ENCODE measurements around the gene LYL1. TPM values are rescaled to one million over a fixed set of nuclear protein-coding genes. Genes with fewer than 3 reads are reported as not detected.
A peak's percentile ranks its signal among the peaks of the same experiment; 100 is the strongest.

The LYL1 gene
- total and polyA plus RNA-seq, 2 of the 13 experiments (the other 11 are each of a cell fraction or from before 2014, with no cell fraction given), result 0.75 to 0.92 TPM

DNA sequence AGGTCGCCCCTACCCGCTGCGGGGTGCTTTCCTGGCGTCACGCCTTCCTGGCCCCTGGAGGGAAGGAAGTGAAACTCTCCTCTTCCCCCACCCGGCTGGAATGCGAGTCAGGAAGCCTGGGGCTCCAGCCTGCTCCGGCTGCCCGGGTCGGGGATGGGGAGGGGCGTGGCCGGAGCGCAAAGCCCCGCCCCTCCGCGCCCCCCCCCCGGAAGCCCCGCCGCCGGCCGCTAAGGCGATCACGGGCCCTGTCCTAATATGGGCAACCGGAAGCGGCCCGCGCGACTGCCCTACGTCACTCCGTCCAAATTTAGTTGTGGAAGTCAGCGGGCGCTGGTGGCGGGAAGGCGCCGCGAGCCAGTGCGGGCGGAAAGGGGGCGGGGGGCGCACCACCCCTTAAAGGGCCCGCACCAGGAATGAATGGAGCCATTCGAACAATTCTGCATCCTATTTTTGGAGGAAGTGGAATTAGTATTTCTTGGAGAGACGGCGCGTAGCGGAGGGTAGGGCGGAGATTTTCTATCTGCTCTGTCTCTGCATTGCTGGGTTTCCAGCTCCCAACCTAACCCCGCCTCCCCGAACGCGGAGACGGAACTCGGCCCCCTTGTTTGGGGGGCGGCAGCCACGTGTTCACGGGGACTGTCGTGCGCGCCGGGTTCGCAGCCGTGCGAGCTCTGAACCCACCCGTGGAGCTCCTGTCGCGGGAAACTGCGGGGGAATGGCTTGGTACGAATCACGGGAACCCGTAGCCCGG lies 49.1 kb upstream of the LYL1 start (continued):
- TF ChIP-seq ZNF281 (CRISPR knock-in tag; IDR thresholded peaks at IDR 0.05; ENCODE audit: borderline replicate concordance) (peak; percentile 70; the same call in 1 of the 2 replicates), ZNF276 (CRISPR knock-in tag; IDR thresholded peaks at IDR 0.05; ENCODE audit: low read depth) (no peak; the same call in 1 of the 2 replicates), SETDB1 (CRISPR knock-in tag; IDR thresholded peaks at IDR 0.05; ENCODE audit: borderline replicate concordance) (no peak), HNRNPK (IDR thresholded peaks at IDR 0.05; ENCODE audit: low read depth, low read length, poor library complexity, severe bottlenecking) (peak; percentile 31), ATF3 (CRISPR knock-in tag; IDR thresholded peaks at IDR 0.05) (peak; percentile 15; the same call in 1 of the 2 replicates), FOXO4 (CRISPR knock-in tag; conservative IDR thresholded peaks at IDR 0.05) (no peak), GLI4 (CRISPR knock-in tag; IDR thresholded peaks at IDR 0.05; ENCODE audit: borderline replicate concordance) (no peak), NR2F6 (IDR thresholded peaks at IDR 0.05) (no peak), NR2F6 (CRISPR knock-in tag; IDR thresholded peaks at IDR 0.05) (peak; percentile 59; the same call in 1 of the 2 replicates), ESRRA (CRISPR knock-in tag; IDR thresholded peaks at IDR 0.05; ENCODE audit: low read depth) (no peak), NFYB (CRISPR knock-in tag; IDR thresholded peaks at IDR 0.05) (peak; percentile 45; the same call in 1 of the 2 replicates), ZNF737 (CRISPR knock-in tag; IDR thresholded peaks at IDR 0.05; ENCODE audit: borderline replicate concordance) (no peak)
- TF ChIP-seq, protein P1, sequence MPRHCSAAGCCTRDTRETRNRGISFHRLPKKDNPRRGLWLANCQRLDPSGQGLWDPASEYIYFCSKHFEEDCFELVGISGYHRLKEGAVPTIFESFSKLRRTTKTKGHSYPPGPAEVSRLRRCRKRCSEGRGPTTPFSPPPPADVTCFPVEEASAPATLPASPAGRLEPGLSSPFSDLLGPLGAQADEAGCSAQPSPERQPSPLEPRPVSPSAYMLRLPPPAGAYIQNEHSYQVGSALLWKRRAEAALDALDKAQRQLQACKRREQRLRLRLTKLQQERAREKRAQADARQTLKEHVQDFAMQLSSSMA (CRISPR knock-in tag; IDR thresholded peaks at IDR 0.05), result no peak
- TF ChIP-seq, protein P2, sequence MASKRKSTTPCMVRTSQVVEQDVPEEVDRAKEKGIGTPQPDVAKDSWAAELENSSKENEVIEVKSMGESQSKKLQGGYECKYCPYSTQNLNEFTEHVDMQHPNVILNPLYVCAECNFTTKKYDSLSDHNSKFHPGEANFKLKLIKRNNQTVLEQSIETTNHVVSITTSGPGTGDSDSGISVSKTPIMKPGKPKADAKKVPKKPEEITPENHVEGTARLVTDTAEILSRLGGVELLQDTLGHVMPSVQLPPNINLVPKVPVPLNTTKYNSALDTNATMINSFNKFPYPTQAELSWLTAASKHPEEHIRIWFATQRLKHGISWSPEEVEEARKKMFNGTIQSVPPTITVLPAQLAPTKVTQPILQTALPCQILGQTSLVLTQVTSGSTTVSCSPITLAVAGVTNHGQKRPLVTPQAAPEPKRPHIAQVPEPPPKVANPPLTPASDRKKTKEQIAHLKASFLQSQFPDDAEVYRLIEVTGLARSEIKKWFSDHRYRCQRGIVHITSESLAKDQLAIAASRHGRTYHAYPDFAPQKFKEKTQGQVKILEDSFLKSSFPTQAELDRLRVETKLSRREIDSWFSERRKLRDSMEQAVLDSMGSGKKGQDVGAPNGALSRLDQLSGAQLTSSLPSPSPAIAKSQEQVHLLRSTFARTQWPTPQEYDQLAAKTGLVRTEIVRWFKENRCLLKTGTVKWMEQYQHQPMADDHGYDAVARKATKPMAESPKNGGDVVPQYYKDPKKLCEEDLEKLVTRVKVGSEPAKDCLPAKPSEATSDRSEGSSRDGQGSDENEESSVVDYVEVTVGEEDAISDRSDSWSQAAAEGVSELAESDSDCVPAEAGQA (IDR thresholded peaks at IDR 0.05; ENCODE audit: low read depth), result peak; percentile 39
- TF ChIP-seq, protein P2 (CRISPR knock-in tag; IDR thresholded peaks at IDR 0.05; ENCODE audit: borderline replicate concordance), result no peak; the same call in 1 of the 2 replicates
